Measurements from ENCODE around the gene SRGAP3.

- TF ChIP-seq, protein P1, sequence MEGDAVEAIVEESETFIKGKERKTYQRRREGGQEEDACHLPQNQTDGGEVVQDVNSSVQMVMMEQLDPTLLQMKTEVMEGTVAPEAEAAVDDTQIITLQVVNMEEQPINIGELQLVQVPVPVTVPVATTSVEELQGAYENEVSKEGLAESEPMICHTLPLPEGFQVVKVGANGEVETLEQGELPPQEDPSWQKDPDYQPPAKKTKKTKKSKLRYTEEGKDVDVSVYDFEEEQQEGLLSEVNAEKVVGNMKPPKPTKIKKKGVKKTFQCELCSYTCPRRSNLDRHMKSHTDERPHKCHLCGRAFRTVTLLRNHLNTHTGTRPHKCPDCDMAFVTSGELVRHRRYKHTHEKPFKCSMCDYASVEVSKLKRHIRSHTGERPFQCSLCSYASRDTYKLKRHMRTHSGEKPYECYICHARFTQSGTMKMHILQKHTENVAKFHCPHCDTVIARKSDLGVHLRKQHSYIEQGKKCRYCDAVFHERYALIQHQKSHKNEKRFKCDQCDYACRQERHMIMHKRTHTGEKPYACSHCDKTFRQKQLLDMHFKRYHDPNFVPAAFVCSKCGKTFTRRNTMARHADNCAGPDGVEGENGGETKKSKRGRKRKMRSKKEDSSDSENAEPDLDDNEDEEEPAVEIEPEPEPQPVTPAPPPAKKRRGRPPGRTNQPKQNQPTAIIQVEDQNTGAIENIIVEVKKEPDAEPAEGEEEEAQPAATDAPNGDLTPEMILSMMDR (IDR thresholded peaks at IDR 0.05): no peak
- no peak for TF ChIP-seq ZFX (IDR thresholded peaks at IDR 0.05; ENCODE audit: borderline replicate concordance)
Measured at GRCh38 chr3:9257092-9257491, 7.6 kb upstream of the SRGAP3 start.
